ENCODE results near the gene HAUS2.
"Not testable (repeated sequence)": the region's sequence is repeated elsewhere in the genome, so short reads cannot be mapped to it uniquely, and the experiment has no call there.

HAUS2 gene

GRCh38 chr15:42548249-42549031 lies at the start of gene HAUS2, which contains the start of gene LRRC57:
Gene HAUS2 (plus strand): TSS chr15:42548838. CDS start chr15:42548873, 35 bp downstream.
Gene LRRC57 (minus strand): TSS chr15:42548793. CDS start chr15:42548434, 359 bp downstream.
- DNase-seq (ENCODE audit: low read depth, low spot score): peak; percentile 79

GRCh38 chr15:42499858-42500609 lies 48.6 kb upstream of the HAUS2 start:
- no peak for DNase-seq (ENCODE audit: low read depth, low spot score)

GRCh38 chr15:42502477-42502876 lies 46.2 kb upstream of the HAUS2 start:
- DNase-seq (ENCODE audit: low read depth, low spot score): no peak

- DNase-seq (ENCODE audit: low read depth, low spot score): no peak
Observed at GRCh38 chr15:42503825-42504224, 44.8 kb upstream of the HAUS2 start.

- DNase-seq (ENCODE audit: low read depth, low spot score): no peak
Observed at GRCh38 chr15:42504631-42505030, 44.0 kb upstream of the HAUS2 start.

- no peak for DNase-seq (ENCODE audit: low read depth, low spot score)
Observed at GRCh38 chr15:42507514-42507913, 41.1 kb upstream of the HAUS2 start.

- no peak for DNase-seq (ENCODE audit: low read depth, low spot score)
Observed at GRCh38 chr15:42508263-42508690, 40.4 kb upstream of the HAUS2 start.

- DNase-seq (ENCODE audit: low read depth, low spot score): no peak
Observed at GRCh38 chr15:42510258-42511006, 38.2 kb upstream of the HAUS2 start.

- DNase-seq (ENCODE audit: low read depth, low spot score): no peak
Observed at GRCh38 chr15:42511007-42511391, 37.6 kb upstream of the HAUS2 start.

GRCh38 chr15:42523331-42523730 lies 25.3 kb upstream of the HAUS2 start:
- DNase-seq (ENCODE audit: low read depth, low spot score): no peak

- no peak for DNase-seq (ENCODE audit: low read depth, low spot score)
Observed at GRCh38 chr15:42528970-42529369, 19.7 kb upstream of the HAUS2 start.

GRCh38 chr15:42533246-42533645 lies 15.4 kb upstream of the HAUS2 start:
- DNase-seq (ENCODE audit: low read depth, low spot score): no peak

GRCh38 chr15:42544853-42545629 lies 3.6 kb upstream of the HAUS2 start:
- DNase-seq (ENCODE audit: low read depth, low spot score): no peak

GRCh38 chr15:42547918-42548248 lies 755 bp upstream of the HAUS2 start:
- no peak for DNase-seq (ENCODE audit: low read depth, low spot score)

- DNase-seq (ENCODE audit: low read depth, low spot score): no peak
Observed at GRCh38 chr15:42549032-42549491, 424 bp downstream of the HAUS2 start.

- DNase-seq (ENCODE audit: low read depth, low spot score): no peak
Observed at GRCh38 chr15:42549741-42550392, 1.2 kb downstream of the HAUS2 start.

- DNase-seq (ENCODE audit: low read depth, low spot score): no peak
Observed at GRCh38 chr15:42553554-42553953, 4.9 kb downstream of the HAUS2 start.

GRCh38 chr15:42556550-42557207 lies 8.0 kb downstream of the HAUS2 start:
- DNase-seq (ENCODE audit: low read depth, low spot score): not testable (repeated sequence)

GRCh38 chr15:42558739-42559138 lies 10.1 kb downstream of the HAUS2 start:
- DNase-seq (ENCODE audit: low read depth, low spot score): no peak
